Uterus (tissue), 4 donors: ENCODE data around the gene C5orf15. TPM values are rescaled to one million over a fixed set of nuclear protein-coding genes. Genes with fewer than 3 reads are reported as not detected.

Source experiments
- DNase-seq, 2 donors: peaks; one replicate each; pipeline ENCODE4 v3.0.0-alpha.2; 2019 to 2020
- H3K27ac ChIP-seq, 2 donors: fragments of 200-600 bp; sonication (generic); 1 replicate in 1 of 2; 2 replicates in 1 of 2; pipeline ENCODE4 v1.5.1; 2016 to 2018
- H3K27me3 ChIP-seq, 2 donors: fragments of 200-600 bp; sonication (generic); one replicate each; pipeline ENCODE4 v1.5.1; 2018 to 2019; ENCODE audit warnings: control low read depth in 1 of 2
- H3K36me3 ChIP-seq, 2 donors: fragments of 200-600 bp; sonication (generic); one replicate each; pipeline ENCODE4 v1.5.1; 2019; ENCODE audit warnings: control low read depth in 1 of 2
- H3K4me1 ChIP-seq, 2 donors: fragments of 200-600 bp; sonication (generic); one replicate each; pipeline ENCODE4 v1.5.1; 2018 to 2019; ENCODE audit warnings: control low read depth in 1 of 2
- H3K4me3 ChIP-seq, 2 donors: fragments of 200-600 bp; sonication (generic); 1 replicate in 1 of 2; 2 replicates in 1 of 2; pipeline ENCODE4 v1.5.1; 2018 to 2019; ENCODE audit warnings: mild to moderate bottlenecking in 1 of 2
- H3K9me3 ChIP-seq, 2 donors: fragments of 200-600 bp; sonication (generic); one replicate each; pipeline ENCODE4 v1.5.1; 2019; ENCODE audit warnings: control low read depth in 1 of 2
- POLR2A ChIP-seq, 2 donors: fragments of 450-650 bp; IDR thresholded peaks; one replicate each; pipeline ENCODE4 v1.6.1; 2016; ENCODE audit warnings: antibody characterized with exemption in 2 of 2, mild to moderate bottlenecking in 1 of 2, moderate library complexity in 1 of 2
- intact Hi-C: fragments of 100-400 bp; cut with DNase I; formaldehyde crosslinking; loops from one replicate; pipeline ENCODE4 v1.15.1; 2023; ENCODE audit warnings: low total_unique reads
- total RNA-seq, 4 donors: library from RNA; depleted of rRNA in 3 of 4; stranded (reverse); fragments of >200 nt in 3 of 4; gene quantifications; one replicate each; pipeline versions ENCODE4 v1.1.0 to v1.2.4, GENCODE V29; 2014 to 2023
- TF ChIP-seq, protein P1 (sequence below), 4 experiments: fragments of 200-600 bp in 2 of 4; fragments of 450-650 bp in 2 of 4; sonication (generic) in 2 of 4; IDR thresholded peaks; one replicate each; pipeline ENCODE4 v1.5.1; 2016 to 2019; ENCODE audit warnings: antibody characterized with exemption in 4 of 4, mild to moderate bottlenecking in 2 of 4, moderate library complexity in 1 of 4
- donor health status: DM: yes; HTN: yes; CAD: no.

The C5orf15 gene
- total RNA-seq, 4 donors from 2014 or later: 10.5 to 98.9 (median 27.5) TPM

DNA sequence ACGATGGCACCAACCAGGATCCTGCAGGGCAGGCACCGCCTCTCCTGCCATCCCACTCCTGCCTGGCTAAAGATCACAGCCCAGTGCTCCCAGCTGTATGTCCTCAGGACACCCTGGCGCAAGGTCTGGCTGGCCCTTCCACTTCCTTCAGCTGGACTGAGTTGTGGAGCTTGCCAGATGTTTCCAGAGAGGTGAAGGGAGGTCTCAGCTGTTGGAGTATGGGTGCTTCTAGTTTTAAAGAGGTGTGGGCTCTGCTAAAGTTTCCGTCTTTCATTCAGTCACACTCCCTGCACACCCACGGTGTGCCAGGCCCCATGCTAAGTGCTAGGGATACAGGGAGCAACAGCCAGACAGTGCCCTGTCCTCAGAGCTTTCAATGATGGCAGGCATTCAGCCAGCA is 34.1 kb downstream of the C5orf15 start:
- DNase-seq: no peak
- Histone ChIP-seq H3K27me3 (no peaks in the 10 kb centered on the region), H3K4me1 (no peaks in the 10 kb centered on the region), H3K9me3 (no peaks in the 10 kb centered on the region), H3K36me3 (no peaks in the 10 kb centered on the region), H3K4me3 (no peak overlapping the region), H3K27ac (no peak overlapping the region)
- TF ChIP-seq, protein P1, sequence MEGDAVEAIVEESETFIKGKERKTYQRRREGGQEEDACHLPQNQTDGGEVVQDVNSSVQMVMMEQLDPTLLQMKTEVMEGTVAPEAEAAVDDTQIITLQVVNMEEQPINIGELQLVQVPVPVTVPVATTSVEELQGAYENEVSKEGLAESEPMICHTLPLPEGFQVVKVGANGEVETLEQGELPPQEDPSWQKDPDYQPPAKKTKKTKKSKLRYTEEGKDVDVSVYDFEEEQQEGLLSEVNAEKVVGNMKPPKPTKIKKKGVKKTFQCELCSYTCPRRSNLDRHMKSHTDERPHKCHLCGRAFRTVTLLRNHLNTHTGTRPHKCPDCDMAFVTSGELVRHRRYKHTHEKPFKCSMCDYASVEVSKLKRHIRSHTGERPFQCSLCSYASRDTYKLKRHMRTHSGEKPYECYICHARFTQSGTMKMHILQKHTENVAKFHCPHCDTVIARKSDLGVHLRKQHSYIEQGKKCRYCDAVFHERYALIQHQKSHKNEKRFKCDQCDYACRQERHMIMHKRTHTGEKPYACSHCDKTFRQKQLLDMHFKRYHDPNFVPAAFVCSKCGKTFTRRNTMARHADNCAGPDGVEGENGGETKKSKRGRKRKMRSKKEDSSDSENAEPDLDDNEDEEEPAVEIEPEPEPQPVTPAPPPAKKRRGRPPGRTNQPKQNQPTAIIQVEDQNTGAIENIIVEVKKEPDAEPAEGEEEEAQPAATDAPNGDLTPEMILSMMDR (IDR thresholded peaks at IDR 0.05): no peak
- TF ChIP-seq POLR2A (IDR thresholded peaks at IDR 0.05): no peak
- intact Hi-C loops: no loop called here

DNA sequence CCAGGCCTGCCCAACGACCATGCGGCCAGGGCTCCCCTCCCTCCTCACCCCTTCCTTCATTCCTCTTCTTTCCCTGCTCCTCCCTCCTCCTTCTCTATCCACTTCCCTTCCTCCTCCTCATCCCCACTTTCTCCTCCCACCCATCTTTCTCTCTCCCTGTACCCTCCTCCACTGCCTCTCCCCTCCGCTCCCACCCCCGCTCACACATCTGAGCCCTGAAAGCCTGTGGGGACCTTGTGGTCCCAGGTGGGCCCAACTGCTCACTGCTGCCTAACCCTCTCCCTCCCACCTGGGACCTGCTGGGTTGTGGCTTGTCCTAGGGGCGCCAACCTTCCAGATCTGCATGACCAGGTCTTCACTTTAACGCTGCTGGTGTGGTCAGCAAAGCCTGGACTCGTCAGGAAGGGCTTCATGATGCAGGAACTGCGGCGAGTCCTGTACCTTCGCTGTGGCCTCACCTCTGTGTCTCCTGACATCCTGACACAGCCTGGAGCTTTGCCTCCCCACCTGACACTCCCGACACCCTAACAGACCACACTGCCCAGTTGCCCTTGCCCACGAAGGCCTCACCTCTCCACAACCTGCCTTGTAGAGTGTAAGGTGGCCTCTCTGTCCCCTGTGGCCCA is 34.6 kb downstream of the C5orf15 start:
- DNase-seq: no peak
- Histone ChIP-seq H3K27me3 (no peaks in the 10 kb centered on the region), H3K4me1 (no peaks in the 10 kb centered on the region), H3K27ac (no peak overlapping the region), H3K4me3 (no peak overlapping the region), H3K36me3 (no peaks in the 10 kb centered on the region), H3K9me3 (no peaks in the 10 kb centered on the region)
- intact Hi-C loops: no loop called here
- no peak for TF ChIP-seq POLR2A (IDR thresholded peaks at IDR 0.05)
- TF ChIP-seq, protein P1 (IDR thresholded peaks at IDR 0.05): no peak

DNA sequence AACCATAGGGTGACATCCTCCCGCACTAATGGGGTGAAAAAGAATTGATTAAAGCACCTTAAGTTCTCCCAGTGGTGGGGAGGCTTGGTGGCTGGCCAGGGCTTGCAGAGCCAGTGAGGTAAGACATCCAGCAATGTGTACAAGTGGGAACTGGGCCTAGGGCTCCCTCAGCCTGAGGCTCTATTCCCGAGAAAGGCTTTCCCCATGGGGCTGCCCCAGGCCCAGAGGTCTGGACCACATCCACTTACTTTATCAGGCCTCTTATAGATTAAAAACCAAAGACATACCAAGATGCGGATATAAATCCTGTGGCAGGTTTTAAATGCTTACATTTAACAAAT is 35.3 kb downstream of the C5orf15 start:
- Histone ChIP-seq H3K4me1 (no peaks in the 10 kb centered on the region), H3K27ac (no peak overlapping the region), H3K27me3 (no peaks in the 10 kb centered on the region), H3K36me3 (no peaks in the 10 kb centered on the region), H3K9me3 (no peaks in the 10 kb centered on the region), H3K4me3 (no peak overlapping the region)
- no peak for TF ChIP-seq POLR2A (IDR thresholded peaks at IDR 0.05)
- TF ChIP-seq, protein P1 (IDR thresholded peaks at IDR 0.05): no peak
- intact Hi-C loops: no loop called here
- DNase-seq: no peak

DNA sequence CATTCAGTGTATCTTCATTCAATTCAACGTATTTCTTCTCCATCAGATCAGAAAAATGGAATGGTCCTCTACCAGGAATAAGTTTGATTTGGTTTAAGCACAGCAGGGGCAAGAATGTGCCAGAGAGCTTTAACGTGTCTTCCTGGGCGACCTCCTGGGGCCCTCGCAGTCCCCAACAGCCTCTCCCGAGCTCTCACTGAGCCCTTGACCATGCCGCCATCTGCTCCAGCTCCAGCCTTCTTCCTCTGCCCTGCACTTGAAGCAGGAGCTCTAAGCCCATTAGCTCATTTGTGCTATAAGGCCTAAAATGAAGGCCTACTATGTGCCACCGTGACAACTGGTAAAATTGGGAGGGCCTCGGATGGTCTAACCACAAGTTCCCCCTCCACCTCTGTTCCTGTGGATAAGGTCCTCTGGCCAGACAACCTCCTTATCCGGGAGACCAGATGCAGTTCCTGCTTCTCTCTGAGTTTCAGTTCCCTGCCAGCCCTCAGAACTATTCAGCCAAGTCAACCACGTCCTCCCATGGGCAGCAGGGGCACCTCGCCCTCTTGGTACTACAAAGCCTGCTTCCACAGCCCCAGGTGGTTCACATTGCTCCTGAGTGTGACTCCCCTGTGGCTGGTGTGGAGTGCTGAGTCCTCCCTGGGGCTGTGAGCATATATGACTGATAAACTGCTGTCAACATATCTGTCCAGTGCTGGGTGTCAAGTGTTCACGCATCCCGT is 35.8 kb downstream of the C5orf15 start:
- Histone ChIP-seq H3K4me1 (no peaks in the 10 kb centered on the region), H3K9me3 (no peaks in the 10 kb centered on the region), H3K27ac (no peak overlapping the region), H3K27me3 (no peaks in the 10 kb centered on the region), H3K4me3 (no peak overlapping the region), H3K36me3 (no peaks in the 10 kb centered on the region)
- TF ChIP-seq POLR2A (IDR thresholded peaks at IDR 0.05): no peak
- DNase-seq: no peak
- intact Hi-C loops: no loop called here

DNA sequence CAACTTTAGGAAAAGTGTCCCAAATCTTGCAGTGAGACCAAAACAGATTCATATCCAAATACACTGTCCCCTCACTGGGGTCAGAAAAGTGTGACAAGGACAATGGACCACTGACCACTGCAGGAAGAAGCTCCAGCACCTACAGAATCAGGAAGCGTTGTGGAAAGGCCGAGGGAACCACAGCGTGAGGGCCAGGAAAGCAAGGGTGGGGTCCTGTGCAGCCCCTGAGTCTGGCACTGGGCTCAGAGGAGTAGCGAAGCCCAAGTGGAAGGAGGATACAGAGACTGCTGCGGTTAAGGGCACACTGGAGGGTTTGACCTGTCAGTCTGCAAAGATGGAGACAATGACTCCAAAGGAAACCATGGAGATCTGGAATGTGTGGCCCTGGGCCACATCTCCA is 36.9 kb downstream of the C5orf15 start:
- intact Hi-C loops: no loop called here
- Histone ChIP-seq H3K36me3 (no peaks in the 10 kb centered on the region), H3K4me3 (no peak overlapping the region), H3K4me1 (no peaks in the 10 kb centered on the region), H3K27ac (no peak overlapping the region), H3K27me3 (no peaks in the 10 kb centered on the region), H3K9me3 (no peaks in the 10 kb centered on the region)
- DNase-seq: no peak
- TF ChIP-seq POLR2A (IDR thresholded peaks at IDR 0.05): no peak
- TF ChIP-seq, protein P1 (IDR thresholded peaks at IDR 0.05): no peak
